HG03460 (cell line): Measurements from ENCODE around the gene SPNS2.

Experiments
- ATAC-seq: cut with Tn5 transposase; IDR thresholded peaks from one replicate; pipeline ENCODE4 v1.9.1; 2021; ENCODE audit not compliant: unreplicated experiment

Gene SPNS2, protein sequence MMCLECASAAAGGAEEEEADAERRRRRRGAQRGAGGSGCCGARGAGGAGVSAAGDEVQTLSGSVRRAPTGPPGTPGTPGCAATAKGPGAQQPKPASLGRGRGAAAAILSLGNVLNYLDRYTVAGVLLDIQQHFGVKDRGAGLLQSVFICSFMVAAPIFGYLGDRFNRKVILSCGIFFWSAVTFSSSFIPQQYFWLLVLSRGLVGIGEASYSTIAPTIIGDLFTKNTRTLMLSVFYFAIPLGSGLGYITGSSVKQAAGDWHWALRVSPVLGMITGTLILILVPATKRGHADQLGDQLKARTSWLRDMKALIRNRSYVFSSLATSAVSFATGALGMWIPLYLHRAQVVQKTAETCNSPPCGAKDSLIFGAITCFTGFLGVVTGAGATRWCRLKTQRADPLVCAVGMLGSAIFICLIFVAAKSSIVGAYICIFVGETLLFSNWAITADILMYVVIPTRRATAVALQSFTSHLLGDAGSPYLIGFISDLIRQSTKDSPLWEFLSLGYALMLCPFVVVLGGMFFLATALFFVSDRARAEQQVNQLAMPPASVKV

DNA sequence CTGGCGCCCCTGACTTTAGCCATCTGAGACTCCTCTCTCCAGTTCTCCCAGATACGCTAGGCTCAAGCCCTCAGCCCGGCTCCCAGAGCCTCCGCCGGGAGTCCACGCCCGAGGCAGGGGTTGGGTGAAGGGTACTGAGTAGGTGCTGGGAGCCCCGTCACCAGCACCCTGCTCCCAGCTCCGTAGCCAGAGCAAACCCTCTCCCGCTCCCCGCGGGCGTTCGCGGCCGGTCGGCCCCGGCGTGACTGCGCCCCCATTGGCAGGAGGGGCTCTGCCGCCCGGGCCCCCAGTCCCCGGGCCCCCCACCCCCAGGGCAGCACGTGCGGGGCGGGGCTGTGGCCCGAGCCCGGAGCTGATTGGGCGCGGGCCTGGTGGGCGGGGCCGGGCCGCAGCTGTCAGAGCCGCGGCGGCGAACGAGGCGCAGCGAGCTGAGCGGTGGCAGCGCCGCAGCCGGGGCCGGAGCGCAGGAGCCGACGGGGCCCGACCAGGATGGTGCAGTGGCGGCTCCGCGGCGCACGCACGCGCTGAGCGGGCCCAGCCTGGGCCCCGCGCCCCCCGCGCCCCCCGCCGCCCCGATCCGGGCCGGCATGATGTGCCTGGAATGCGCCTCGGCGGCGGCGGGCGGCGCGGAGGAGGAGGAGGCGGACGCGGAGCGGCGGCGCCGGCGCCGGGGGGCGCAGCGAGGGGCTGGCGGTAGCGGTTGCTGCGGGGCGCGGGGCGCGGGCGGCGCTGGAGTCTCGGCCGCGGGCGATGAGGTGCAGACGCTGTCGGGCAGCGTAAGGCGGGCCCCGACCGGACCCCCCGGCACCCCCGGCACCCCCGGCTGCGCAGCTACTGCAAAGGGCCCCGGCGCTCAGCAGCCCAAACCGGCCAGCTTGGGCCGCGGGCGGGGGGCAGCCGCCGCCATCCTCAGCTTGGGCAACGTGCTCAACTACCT, at the start of gene SPNS2:
Gene SPNS2 (plus strand): TSS at position 421 of the 937 bp plus-strand sequence. CDS start 167 bp downstream, at position 588.
- ATAC-seq = no peak

DNA sequence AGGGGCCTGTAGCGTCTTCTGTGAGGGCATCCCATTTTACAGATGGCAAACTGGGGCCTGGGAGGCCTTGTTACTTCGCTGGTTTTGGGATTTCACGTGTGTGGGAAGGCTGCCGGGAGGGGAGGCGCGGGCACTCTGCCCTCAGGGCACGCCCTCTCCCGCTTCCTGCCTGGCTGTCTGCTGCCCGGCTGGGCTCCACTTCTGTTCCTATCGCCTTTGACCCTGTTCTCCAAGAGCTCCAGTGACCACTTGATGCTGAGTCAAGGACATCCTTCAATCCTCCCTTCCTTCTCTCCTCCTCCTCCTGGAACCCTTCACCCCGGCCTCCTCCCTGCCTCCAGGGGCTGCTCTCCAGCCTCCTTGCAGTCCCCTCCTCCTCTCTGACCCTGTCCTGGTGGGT, 48.9 kb upstream of the SPNS2 start:
- no peak for ATAC-seq

DNA sequence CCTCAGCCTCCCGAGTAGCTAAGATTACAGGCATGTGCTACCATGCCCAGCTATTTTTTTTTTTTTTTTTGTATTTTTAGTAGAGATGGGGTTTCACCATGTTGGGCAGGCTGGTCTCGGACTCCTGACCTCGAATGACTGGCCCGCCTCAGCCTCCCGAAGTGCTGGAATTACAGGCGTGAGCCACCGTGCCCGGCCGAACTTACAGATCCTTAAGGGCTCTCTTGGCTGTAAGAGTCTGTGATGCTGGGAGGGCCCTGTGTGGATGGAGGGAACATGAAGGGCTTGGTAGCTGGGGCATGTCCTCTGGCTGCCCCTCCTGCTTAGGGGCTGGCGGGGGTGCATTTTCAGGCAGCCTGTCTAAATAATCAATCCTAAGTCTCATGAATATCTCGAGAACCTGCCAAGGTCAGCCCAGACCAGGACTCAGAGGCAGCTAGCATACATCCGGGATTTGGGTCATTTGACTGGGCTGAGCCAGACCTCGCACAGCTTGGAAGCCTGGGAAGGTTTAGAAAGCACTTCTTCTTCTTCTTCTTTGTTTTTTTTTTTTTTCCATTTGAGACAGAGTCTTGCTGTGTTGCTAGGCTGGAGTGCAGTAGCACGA, 47.9 kb upstream of the SPNS2 start:
- ATAC-seq = no peak

DNA sequence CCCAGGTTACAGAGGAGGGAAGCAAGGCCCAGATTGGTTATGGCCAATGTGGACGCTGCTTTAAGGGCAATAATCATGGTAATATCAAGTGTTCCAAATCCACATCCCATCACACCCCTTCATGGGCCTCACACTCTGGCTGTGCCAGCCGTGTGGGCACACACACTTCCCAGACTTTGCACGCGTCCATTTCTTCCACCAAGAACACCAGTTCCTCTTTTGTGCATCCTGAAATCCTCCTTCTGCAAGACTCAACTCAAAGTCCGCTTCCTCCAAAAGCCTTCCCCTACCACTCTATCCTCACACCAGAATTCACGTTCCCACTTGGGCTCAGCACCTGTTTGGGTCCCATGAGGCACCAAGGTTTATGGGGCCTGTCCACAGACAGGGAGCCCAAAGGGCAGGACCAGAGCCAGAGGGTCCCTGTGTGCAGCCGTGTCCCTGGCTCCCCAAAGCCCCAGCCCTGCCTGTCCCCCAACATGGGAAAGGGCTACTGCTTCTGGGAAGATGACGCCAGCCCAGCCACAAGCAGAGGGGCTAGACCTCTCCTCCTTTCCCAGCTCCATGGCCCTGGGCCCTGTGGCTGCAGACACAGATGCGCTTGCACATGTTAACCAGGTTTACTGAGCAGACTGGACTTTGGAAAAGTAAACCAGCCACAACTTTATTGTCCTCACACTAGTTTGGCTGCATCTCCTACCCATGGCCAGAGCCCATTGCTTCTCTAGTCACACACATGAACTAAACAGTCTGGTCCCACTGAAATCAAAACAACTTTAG, 44.7 kb upstream of the SPNS2 start:
- no peak for ATAC-seq

DNA sequence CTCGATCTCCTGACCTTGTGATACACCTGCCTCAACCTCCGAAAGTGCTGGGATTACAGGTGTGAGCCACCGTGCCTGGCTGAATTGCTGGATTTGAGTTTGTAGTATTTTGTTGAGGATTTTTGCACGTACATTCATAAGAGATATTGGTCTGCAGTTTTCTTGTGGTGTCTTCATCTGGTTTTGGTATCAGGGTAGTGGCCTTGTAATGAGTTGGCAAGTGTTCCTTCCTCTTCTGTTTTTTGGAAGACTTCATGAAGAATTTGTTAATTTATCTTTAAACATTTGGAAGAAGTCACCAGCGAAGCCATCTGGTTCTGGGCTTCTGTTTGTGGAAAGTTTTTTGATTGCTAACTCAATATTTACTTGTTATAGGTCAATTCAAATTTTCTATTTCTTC, 38.0 kb upstream of the SPNS2 start:
- ATAC-seq = no peak

DNA sequence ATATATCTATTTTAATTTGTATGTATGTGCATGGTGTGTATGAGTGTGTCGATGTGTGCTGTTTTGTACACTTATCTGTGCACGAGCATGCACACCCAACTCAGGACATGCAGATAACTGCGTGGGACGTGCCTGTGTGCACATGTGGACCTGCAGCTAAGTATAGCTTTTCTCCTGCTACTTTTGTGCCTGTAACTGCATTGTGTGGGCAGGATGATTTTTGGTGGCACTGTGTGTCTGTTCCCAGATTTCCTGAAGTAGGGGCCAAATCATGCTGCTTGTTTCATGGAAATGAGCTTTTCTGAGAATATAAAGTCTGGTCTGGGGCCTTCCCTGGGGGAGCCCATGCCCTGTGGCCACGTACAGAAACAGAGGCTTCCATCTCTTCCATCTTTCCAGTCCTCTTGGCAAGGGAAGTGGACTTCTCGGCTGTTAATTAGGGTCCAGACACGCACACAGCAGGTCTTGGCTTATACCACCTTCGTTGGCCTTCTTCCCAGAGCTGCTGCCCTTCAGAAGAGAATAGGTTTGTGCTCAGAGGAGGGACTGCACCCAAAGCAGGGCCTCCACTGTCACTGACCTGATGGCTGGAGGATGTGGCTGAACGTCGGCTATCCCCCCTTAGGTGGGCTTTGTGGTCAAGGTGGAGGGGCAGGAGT, 34.7 kb upstream of the SPNS2 start:
- no peak for ATAC-seq

DNA sequence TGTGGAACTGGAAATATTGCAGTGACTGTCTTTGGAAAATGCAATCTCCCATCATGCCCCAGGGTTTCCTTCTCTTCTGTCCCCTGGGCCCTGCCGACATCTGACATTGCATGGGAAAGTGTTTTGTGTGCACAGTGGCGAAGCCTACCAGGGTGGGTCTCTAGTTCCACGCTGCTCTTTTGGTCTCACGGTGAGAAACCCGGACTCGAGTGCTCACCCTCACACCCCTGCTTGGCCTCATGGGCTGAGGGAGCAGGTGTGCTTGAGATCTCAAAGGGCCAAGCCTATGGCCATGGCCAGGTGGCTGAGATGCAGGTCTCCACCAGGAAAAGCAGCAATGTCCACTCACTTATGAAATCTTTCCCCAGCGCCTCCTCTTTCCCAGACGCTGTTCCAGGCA, 32.9 kb upstream of the SPNS2 start:
- ATAC-seq = no peak

DNA sequence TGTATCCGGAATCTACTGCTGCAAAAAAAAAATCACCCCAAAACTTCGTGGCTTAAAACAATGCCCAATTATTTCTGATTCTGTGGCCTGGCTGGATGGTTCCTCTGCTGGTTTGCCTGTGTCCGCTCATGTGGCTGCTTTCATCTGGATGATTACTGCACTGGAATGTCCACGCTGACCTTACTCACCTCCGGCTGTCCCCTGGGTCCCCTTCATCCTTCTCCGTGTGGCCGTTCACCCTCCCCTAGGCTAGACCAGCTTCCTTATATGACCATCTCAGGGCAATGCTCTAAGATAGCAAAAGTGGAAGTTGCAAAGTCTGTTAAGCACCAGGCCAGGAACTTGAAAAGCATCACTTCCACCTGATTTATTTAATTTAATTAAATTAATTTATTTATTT, 31.4 kb upstream of the SPNS2 start:
- no peak for ATAC-seq

DNA sequence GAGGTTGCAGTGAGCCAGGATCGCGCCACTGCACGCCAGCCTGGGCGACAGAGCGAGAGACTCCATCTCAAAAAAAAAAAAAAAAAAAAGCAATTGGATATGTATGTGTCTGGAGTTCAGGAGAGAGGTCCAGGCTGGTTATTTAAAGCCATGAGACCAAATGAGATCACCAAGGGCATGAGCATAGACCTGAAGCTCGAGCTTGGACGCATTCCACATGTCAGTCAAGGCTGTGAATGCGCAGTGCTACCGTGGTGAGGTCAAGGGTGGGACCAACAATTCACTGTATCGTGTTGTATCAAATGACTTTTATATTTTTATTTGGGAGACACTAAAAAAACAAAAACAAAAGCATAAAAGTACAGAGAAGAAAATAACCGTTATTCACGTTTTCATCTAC, 29.1 kb upstream of the SPNS2 start:
- no peak for ATAC-seq

DNA sequence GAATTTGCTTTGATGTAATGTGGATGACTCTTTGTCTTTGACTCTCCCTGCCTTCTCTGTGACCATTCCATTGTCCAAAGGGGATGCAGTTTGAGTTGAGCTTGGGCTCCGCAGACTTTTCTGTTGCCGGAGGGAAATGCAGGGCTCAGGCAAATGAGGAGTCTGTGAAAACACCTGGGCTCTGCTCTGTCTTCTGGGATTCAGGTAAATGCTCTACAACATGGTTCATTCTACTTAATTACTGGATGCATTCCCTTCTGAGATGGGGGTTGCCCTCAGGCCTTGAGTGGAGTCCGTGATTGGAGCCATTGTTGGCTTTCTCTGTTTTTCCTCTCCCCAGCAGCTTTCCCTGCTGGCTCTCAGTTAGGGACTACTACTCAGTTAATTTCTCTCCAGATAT, 26.4 kb upstream of the SPNS2 start:
- no peak for ATAC-seq

DNA sequence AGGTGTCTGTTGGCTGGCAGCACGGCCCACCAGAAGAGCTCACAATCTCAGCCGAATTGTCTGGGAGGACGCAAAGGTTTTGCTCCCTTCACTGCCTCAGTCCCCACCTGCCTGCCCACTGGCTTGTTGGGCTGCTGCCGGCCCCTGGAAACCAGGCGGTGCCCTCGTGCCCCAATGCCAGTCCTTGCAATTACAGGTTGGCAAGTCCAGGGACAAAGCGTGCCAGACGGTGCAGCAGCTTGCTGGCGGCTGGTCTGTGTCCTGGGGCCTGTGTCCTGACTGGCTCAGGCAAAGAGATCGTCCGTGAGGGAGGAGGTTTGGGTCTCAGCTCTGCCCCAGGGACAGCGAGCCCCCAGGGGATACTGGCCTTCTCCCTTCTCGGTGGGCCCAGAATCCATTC, 24.6 kb upstream of the SPNS2 start:
- no peak for ATAC-seq

DNA sequence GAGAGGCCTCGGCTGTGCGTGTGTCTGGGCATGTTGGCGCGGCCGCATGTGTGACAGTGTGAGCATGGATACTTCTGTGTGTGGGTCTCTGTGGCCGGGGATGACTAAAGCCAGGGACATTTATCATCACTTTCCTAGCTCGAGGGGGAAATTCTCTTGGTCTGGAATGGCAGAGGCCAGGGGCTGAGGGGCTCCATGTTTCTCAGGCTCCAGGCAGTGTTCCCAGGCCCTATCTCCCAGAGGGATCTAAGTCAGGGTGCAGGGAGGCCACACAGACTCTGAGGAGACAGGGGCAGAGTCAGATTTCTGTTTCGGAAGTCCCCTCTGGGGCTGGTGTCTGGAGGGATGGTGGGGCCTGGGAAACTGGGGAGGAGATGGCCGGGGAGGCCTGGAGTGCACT, 23.7 kb upstream of the SPNS2 start:
- ATAC-seq = no peak

DNA sequence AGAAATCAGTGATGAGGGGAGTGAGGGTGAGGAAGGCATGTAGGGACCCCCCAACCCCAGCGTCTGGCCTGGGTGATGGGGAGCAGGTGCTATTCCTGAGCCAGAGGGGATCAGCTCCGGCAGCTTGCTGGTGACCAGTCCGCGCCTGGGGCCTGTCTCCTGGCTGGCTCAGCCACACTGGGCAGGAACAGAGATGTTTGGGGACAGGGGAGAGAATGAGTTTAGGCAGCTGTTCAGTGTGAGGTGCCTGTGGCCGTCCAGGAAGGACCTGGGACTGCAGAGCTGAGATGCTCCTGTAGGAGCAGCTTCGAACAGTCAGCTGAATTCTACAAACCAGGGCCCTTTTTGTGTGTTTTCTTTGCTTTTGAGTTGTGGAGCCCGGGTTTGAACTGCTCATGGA, 23.2 kb upstream of the SPNS2 start:
- no peak for ATAC-seq

DNA sequence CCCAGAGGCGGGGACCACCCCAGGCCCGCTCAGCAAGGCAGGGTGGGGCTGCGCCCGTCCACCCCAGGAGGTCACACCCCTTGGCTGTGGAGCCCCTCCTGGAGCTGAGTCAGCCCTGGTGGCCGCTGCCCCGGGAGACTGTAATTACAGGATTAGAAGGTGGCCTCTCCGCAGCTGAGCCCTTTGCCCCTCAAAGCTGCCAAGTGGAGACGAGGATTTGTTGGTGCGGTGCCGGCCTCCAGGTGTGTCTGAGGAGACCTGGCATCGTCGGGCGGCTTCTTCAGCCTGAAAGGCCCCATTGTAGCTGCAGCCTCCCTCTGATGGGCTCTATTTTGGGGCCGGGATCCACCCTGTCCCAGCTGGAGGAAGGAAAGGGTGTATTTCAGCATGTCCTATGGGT, 22.7 kb upstream of the SPNS2 start:
- no peak for ATAC-seq

DNA sequence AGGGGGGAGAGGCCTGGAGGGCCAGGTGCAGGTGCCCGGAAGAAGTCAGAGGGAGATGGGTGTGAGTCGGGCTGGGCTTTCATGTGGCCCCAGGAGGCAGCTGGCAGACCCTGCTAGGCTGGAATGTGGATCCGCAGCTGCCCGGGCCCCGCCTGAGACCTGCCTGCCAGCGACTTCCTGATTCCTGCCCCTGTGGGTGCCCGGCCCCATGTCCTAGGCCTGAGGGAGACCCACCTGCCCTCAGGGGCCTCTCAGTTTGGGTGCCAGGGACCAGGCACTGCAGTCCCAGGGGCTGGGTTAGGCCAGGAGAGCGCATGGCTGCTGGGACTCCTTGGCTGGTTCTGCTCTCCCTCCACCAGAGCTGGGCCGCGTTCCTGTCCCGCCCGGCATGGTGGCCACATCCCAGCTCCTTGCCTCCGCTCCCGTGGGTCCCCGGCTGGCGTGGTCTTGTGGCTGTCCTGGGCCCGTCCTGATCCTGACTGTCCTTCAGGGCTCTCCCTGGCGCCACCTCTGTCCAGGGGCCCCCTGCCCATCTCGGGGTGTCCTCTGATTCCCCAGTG, 22.1 kb upstream of the SPNS2 start:
- no peak for ATAC-seq

DNA sequence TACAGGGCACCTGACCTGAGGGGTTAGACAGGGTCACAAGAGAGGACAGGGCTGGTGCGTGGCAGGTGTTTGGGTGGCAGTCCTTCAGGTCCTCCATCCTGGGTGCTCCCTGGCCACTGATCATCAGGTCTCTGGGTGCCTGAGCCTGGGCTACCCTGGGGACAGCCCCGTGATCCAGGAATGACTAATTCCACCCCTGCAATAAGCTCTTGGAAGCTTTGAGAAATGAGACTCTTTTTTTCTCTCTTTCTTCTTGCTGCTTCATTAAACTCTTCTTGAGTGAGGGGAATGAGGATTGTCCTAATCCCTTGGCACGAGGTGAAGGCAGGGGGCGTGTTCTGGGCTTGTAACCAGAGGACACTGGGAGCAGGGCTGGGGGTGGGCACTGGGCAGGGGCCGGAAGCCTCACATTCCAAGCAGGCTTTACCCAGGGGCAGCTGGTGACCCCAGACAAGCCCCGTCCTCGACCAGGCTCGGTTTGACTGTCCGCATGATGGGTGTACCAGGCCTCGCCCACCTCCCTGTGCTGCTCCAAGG, 21.4 kb upstream of the SPNS2 start:
- no peak for ATAC-seq

DNA sequence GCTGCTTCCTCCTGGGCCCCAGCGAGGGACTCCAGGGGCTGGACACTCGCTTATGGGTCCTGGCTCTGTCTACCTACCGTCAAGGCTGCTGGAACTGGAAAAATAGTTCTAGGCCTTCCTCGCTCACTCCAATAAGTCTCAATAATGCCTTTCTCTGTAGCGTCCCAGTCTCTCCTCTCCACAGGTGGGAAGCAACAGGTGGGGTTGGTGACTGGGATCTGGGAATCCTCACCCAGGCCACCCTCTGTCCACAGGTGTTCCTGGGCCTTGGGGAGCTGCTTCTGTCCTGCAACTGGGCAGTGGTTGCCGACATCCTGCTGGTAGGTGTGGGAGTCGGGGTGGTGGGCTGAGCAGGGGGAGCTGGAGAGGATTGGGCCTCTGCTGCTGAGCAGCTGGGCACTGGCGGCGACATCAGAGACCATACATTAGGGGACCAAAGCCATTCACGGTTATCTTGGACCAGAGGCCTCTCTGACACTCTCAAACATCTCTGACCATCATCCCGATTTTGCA, 20.3 kb upstream of the SPNS2 start:
- ATAC-seq = no peak

DNA sequence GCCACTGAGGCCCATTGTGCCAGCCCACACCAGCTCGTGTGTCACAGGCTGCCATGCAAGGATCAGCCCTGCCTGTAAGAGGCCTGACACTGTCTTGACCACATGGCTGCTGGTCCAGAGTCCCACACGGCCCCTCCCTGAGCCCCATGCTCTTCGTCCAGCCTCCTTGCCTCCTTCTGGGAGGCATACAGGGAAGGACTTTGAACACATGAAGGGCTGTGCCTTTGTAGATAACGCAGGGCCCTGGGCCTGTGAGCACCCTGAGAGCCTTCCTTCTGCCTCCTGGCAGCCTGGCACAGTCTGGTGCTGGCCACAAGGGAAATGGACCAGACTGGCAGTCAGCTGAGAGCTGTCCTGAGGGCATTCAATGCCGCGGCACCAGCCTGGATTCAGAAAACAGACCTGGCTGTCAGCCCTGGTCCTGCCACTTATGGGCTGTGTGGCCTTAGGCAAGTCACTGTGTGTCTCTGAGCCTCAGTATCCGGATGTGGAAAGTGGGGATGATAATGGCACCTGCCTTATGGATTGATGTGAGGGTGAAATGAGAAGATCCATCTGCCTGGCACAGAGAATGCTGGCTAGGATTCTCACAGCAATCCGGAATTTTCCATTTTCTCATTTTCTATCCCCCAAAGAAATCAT, 19.2 kb upstream of the SPNS2 start:
- no peak for ATAC-seq
